WTC11 (cell line): ENCODE data around the gene USP16. TPM values are rescaled to one million over a fixed set of nuclear protein-coding genes. Genes with fewer than 3 reads are reported as not detected.

Experiments used
- ATAC-seq: fragments of 200-7000 bp; cut with Tn5 transposase; 2 replicates; pipeline ENCODE4 v1.10.0; 2021; ENCODE audit warnings: mild to moderate bottlenecking, moderate library complexity
- CTCF ChIA-PET: fragments of 300-600 bp; sonication (Branson Sonifier 250); formaldehyde crosslinking; loops from one replicate; lab custom pipeline; 2021; ENCODE audit warnings: antibody characterized with exemption; lab: Charles Lee
- POLR2A ChIA-PET: fragments of 350-600 bp; sonication (Branson Sonifier 250); formaldehyde crosslinking; loops from one replicate; lab custom pipeline; 2021; ENCODE audit warnings: antibody characterized with exemption; lab: Charles Lee
- DNase-seq: peaks from one replicate; pipeline ENCODE4 v3.0.0; 2021; ENCODE audit warnings: low spot score
- H3K27ac Mint-ChIP-seq: 2 replicates; pipeline ENCODE4 v1.8.0; 2021; ENCODE audit warnings: mixed read lengths
- H3K27me3 Mint-ChIP-seq: 2 replicates; pipeline ENCODE4 v1.8.0; 2021; ENCODE audit warnings: low read depth, mild to moderate bottlenecking, moderate library complexity, mixed read lengths
- H3K36me3 Mint-ChIP-seq: 2 replicates; pipeline ENCODE4 v1.8.0; 2021; ENCODE audit warnings: mixed read lengths
- H3K4me1 Mint-ChIP-seq: 2 replicates; pipeline ENCODE4 v1.8.0; 2022; ENCODE audit warnings: mixed read lengths
- H3K4me3 Mint-ChIP-seq: 2 replicates; pipeline ENCODE4 v1.8.0; 2021; ENCODE audit warnings: mild to moderate bottlenecking, moderate library complexity, mixed read lengths
- H3K9me3 Mint-ChIP-seq: 2 replicates; pipeline ENCODE4 v1.8.0; 2021; ENCODE audit warnings: mixed read lengths
- AR ChIP-seq: fragments of 250-450 bp; sonication (Bioruptor Pico); IDR thresholded peaks from 2 replicates; pipeline ENCODE4 v1.9.0; 2021; ENCODE audit warnings: mild to moderate bottlenecking
- ATF2 ChIP-seq: sonication (generic); formaldehyde crosslinking; IDR thresholded peaks from 2 replicates; pipeline ENCODE4 v1.8.1; 2022; ENCODE audit warnings: low read depth, missing genetic modification reagents, borderline replicate concordance
- ERG ChIP-seq: fragments of 250-450 bp; sonication (Bioruptor Pico); IDR thresholded peaks from 2 replicates; pipeline ENCODE4 v1.8.0; 2021; ENCODE audit warnings: mild to moderate bottlenecking
- ETV6 ChIP-seq: sonication (generic); formaldehyde crosslinking; IDR thresholded peaks from 2 replicates; pipeline ENCODE4 v1.8.1; 2022; ENCODE audit warnings: mild to moderate bottlenecking, missing genetic modification reagents
- NFATC4 ChIP-seq: fragments of 250-450 bp; sonication (Bioruptor Pico); IDR thresholded peaks from 2 replicates; pipeline ENCODE4 v1.9.0; 2021; ENCODE audit warnings: mild to moderate bottlenecking
- PRDM15 ChIP-seq: sonication (generic); formaldehyde crosslinking; IDR thresholded peaks from 2 replicates; pipeline ENCODE4 v1.8.0; 2022; ENCODE audit warnings: missing genetic modification reagents
- STAT6 ChIP-seq: sonication (generic); formaldehyde crosslinking; conservative IDR thresholded peaks from 2 replicates; pipeline ENCODE4 v1.8.1; 2023; ENCODE audit warnings: mild to moderate bottlenecking, low read depth, missing genetic modification reagents, moderate library complexity
- TCF7 ChIP-seq: sonication (generic); formaldehyde crosslinking; IDR thresholded peaks from 2 replicates; pipeline ENCODE4 v1.8.0; 2022; ENCODE audit warnings: mild to moderate bottlenecking, low read depth, missing genetic modification reagents, moderate library complexity
- USF1 ChIP-seq: sonication (generic); formaldehyde crosslinking; IDR thresholded peaks from 2 replicates; pipeline ENCODE4 v1.8.0; 2022; ENCODE audit warnings: mild to moderate bottlenecking, missing genetic modification reagents
- ZNF512 ChIP-seq: sonication (generic); formaldehyde crosslinking; IDR thresholded peaks from 2 replicates; pipeline ENCODE4 v1.8.1; 2022; ENCODE audit warnings: missing genetic modification reagents, borderline replicate concordance
- total RNA-seq: library from RNA; stranded (reverse); gene quantifications from 3 replicates; pipeline ENCODE4 v1.2.3, GENCODE V29; 2021

The USP16 gene
- total RNA-seq, 1 experiment from 2014 or later = 20.8 TPM

- TF ChIP-seq STAT6 (CRISPR knock-in tag) (no peak), ATF2 (CRISPR knock-in tag) (no peak)
These were observed 10.2 kb downstream of the USP16 start (continued) for GRCh38 chr21:29034678-29035077.

GRCh38 chr21:29052224-29052623 is 27.8 kb downstream of the USP16 start:
- Mint-ChIP-seq H3K9me3 (no peaks in the 10 kb centered on the region), H3K4me3 (no peak overlapping the region), H3K27ac (no peak overlapping the region), H3K4me1 (no peaks in the 10 kb centered on the region), H3K27me3 (no peaks in the 10 kb centered on the region), H3K36me3 (peaks cover 35% of the 10 kb centered on the region)
- ChIA-PET POLR2A (no interaction called here), CTCF (no interaction called here)
- ATAC-seq (no peak), DNase-seq (no peak)
- TF ChIP-seq ERG (CRISPR knock-in tag) = no peak
- no peak for TF ChIP-seq ZNF512
- TF ChIP-seq PRDM15 (CRISPR knock-in tag) = no peak
- TF ChIP-seq ETV6 = no peak
- no peak for TF ChIP-seq ATF2 (CRISPR knock-in tag)
- no peak for TF ChIP-seq NFATC4 (CRISPR knock-in tag)

- Mint-ChIP-seq H3K36me3 (peaks cover 36% of the 10 kb centered on the region), H3K27ac (no peak overlapping the region), H3K27me3 (no peaks in the 10 kb centered on the region), H3K9me3 (no peaks in the 10 kb centered on the region), H3K4me3 (no peak overlapping the region), H3K4me1 (no peaks in the 10 kb centered on the region)
- ChIA-PET CTCF (no interaction called here), POLR2A (no interaction called here)
- ATAC-seq (no peak), DNase-seq (no peak)
- TF ChIP-seq TCF7 (no peak), NFATC4 (CRISPR knock-in tag) (no peak), AR (CRISPR knock-in tag) (no peak), USF1 (CRISPR knock-in tag) (no peak)
These were observed 28.6 kb downstream of the USP16 start for GRCh38 chr21:29053011-29053553.
